ENCODE results near the gene BTG1.

DNA sequence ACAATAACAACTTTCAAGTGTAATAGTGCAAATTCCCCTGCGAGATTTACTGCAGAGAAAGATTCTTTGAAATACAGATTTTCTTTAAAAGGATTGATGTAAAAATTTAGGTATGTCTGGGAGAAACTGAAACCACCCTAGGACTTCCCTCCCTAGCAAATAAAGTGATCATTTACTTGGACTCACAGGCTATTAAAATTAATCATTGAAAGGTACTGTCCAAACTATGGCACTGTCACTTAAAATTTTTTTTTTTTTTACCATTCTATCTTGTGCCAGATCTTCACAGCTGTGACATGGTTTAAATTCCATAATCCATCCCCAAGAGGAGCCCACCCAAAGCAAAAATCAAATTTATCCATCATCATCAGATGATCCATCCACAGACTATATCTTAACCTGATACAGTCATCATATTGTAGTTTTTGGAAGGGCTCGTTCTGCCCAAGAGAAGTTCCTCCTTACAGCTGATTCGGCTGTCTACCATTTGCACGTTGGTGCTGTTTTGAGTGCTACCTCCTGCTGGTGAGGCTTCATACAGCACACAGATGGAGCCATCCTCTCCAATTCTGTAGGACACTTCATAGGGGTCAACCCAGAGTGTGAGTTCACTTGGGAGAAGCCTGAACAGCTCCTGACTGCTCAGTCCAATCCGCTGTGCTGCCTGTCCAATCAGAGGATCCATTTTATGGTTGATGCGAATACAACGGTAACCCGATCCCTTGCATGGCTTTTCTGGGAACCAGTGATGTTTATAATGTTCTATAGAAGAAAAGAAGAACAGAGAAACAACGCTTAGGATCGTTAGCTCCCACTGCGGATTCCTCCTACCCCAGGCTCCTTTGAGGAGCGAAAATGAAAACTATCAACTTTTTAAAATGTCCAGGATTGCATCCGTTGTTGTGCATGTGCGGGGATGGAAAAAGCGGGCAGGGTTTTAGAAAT lies 1.7 kb downstream of the BTG1 start:
- peak in 2 of 4 donors; percentile 38 to 71 for TF ChIP-seq POLR2A (IDR thresholded peaks at IDR 0.05)
- TF ChIP-seq, protein P1, sequence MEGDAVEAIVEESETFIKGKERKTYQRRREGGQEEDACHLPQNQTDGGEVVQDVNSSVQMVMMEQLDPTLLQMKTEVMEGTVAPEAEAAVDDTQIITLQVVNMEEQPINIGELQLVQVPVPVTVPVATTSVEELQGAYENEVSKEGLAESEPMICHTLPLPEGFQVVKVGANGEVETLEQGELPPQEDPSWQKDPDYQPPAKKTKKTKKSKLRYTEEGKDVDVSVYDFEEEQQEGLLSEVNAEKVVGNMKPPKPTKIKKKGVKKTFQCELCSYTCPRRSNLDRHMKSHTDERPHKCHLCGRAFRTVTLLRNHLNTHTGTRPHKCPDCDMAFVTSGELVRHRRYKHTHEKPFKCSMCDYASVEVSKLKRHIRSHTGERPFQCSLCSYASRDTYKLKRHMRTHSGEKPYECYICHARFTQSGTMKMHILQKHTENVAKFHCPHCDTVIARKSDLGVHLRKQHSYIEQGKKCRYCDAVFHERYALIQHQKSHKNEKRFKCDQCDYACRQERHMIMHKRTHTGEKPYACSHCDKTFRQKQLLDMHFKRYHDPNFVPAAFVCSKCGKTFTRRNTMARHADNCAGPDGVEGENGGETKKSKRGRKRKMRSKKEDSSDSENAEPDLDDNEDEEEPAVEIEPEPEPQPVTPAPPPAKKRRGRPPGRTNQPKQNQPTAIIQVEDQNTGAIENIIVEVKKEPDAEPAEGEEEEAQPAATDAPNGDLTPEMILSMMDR (IDR thresholded peaks at IDR 0.05): peak; percentile 45 to 91 (median 70)
